B cell (primary cell): ENCODE data around the gene ZMYND19.

Source experiments
- CTCF ChIP-seq: fragments of 200-600 bp; IDR thresholded peaks from one replicate; pipeline ENCODE4 v1.8.0; 2022; ENCODE audit warnings: antibody characterized with exemption, mild to moderate bottlenecking
- EZH2 ChIP-seq: IDR thresholded peaks from 2 replicates; pipeline ENCODE4 v1.6.1; 2012; ENCODE audit warnings: borderline replicate concordance, low read depth, mild to moderate bottlenecking, moderate library complexity, low read length; ENCODE audit not compliant: insufficient read depth, poor library complexity, severe bottlenecking

- TF ChIP-seq CTCF (no peak), EZH2 (no peak)
Measured at GRCh38 chr9:137583957-137584356, 6.4 kb downstream of the ZMYND19 start.
